K562 (cell line): ENCODE data around the gene YPEL2. TPM values are rescaled to one million over a fixed set of nuclear protein-coding genes. Genes with fewer than 3 reads are reported as not detected.

Source experiments
- ATAC-seq: fragments of 200-7000 bp; cut with Tn5 transposase; 3 replicates; pipeline ENCODE4 v1.9.1; 2020; ENCODE audit warnings: moderate library complexity
- BruUV-seq: library from RNA; stranded (reverse); fragments of 400-500 nt; replicated peaks from 2 replicates; lab custom pipeline; 2021; lab: Mats Ljungman, UMichigan
- CTCF ChIA-PET: fragments of 300-600 bp; formaldehyde crosslinking; extraction: SDS; loops from one replicate; lab custom pipeline; 2021; ENCODE audit warnings: low intra/inter-chr PET ratio; lab: Yijun Ruan, JAX
- POLR2A ChIA-PET: fragments of 300-600, 350-650 bp; sonication (Branson Sonifier 250); formaldehyde crosslinking; extraction: SDS; loops from one replicate; lab custom pipeline; 2021; ENCODE audit warnings: antibody characterized with exemption, inconsistent platforms; lab: Yijun Ruan, JAX
- DNase-seq, 4 experiments: peaks; one replicate each; pipeline versions ENCODE4 v3.0.0 to v3.0.0-alpha.2; 2011 to 2018; ENCODE audit warnings: low spot score in 3 of 4, mixed read lengths in 3 of 4; ENCODE audit errors: extremely low read depth in 1 of 4
- FAIRE-seq: peaks from 2 replicates; lab custom pipeline; 2011; peaks lifted over from hg19 to GRCh38; lab: Jason Lieb, UNC
- H2AFZ ChIP-seq: 2 replicates; pipeline ENCODE4 v1.6.0; 2011; ENCODE audit warnings: low read depth, low read length, control low read depth, inconsistent platforms
- H3K27ac ChIP-seq: fragments of 200-600 bp; 3 replicates; pipeline ENCODE4 v1.8.0; 2011; ENCODE audit warnings: low read depth, mild to moderate bottlenecking, control low read depth, inconsistent platforms, low read length, moderate library complexity, mixed read lengths; ENCODE audit errors: extremely low read depth
- H3K27me3 ChIP-seq, 2 experiments: fragments of 300-600 bp in 1 of 2; 2 replicates in 1 of 2; 3 replicates in 1 of 2; pipeline versions ENCODE4 v1.6.0 to v1.8.0; 2011; ENCODE audit warnings: inconsistent platforms in 2 of 2, low read length in 2 of 2, mild to moderate bottlenecking in 1 of 2, mixed read lengths in 1 of 2, moderate library complexity in 1 of 2; ENCODE audit not compliant: control insufficient read depth in 2 of 2, insufficient read depth in 2 of 2
- H3K36me3 ChIP-seq: fragments of 300-600 bp; 3 replicates; pipeline ENCODE4 v1.8.0; 2011; ENCODE audit warnings: mild to moderate bottlenecking, low read length, inconsistent platforms; ENCODE audit not compliant: control insufficient read depth, insufficient read depth
- H3K4me1 ChIP-seq, 2 experiments: fragments of 200-600 bp in 1 of 2; replicated peaks in 1 of 2; 2 replicates in 1 of 2; 3 replicates in 1 of 2; pipeline versions ENCODE4 v1.5.1 to v1.8.0; 2011; ENCODE audit warnings: inconsistent platforms in 2 of 2, low read length in 2 of 2, mild to moderate bottlenecking in 1 of 2, mixed read lengths in 1 of 2, moderate library complexity in 1 of 2; ENCODE audit not compliant: control insufficient read depth in 2 of 2, insufficient read depth in 2 of 2
- H3K4me2 ChIP-seq: 2 replicates; pipeline ENCODE4 v1.6.1; 2011; ENCODE audit warnings: low read length, control low read depth, inconsistent platforms, mixed read lengths; ENCODE audit not compliant: insufficient read depth
- H3K4me3 ChIP-seq: fragments of 200-600 bp; sonication (generic), shearing (Covaris generic); 2 replicates; pipeline ENCODE4 v1.5.1; 2016; ENCODE audit warnings: control low read depth, inconsistent platforms
- H3K79me2 ChIP-seq: fragments of 200-600 bp; 3 replicates; pipeline ENCODE4 v1.8.0; 2011; ENCODE audit warnings: low read length, inconsistent platforms; ENCODE audit not compliant: control insufficient read depth, insufficient read depth
- H3K9ac ChIP-seq, 2 experiments: 2 replicates each; pipeline versions ENCODE4 v1.6.0 to v1.6.1; 2011; ENCODE audit warnings: low read depth in 2 of 2, low read length in 2 of 2, control low read depth in 1 of 2, inconsistent platforms in 1 of 2, mild to moderate bottlenecking in 1 of 2, mixed read lengths in 1 of 2; ENCODE audit not compliant: insufficient read depth in 1 of 2
- H3K9me1 ChIP-seq: one replicate; pipeline ENCODE4 v1.6.0; 2011; ENCODE audit warnings: inconsistent platforms, mild to moderate bottlenecking, low read length, moderate library complexity; ENCODE audit not compliant: control insufficient read depth, insufficient read depth
- H3K9me3 ChIP-seq: replicated peaks from 2 replicates; pipeline ENCODE4 v1.5.1; 2011; ENCODE audit warnings: low read depth, low read length, inconsistent platforms; ENCODE audit not compliant: control insufficient read depth, insufficient read depth
- H4K20me1 ChIP-seq: replicated peaks from 2 replicates; pipeline ENCODE4 v1.6.1; 2011; ENCODE audit warnings: low read length, inconsistent platforms, mixed read lengths; ENCODE audit not compliant: control insufficient read depth, insufficient read depth
- ZNF24 ChIP-seq: fragments of 450-650 bp; IDR thresholded peaks from 2 replicates; pipeline ENCODE4 v1.6.1; 2016
- WGBS: fragments of 100-300 bp; shearing (Covaris generic); methylation state at CpG from one replicate; pipeline ENCODE4 v1.1.6; 2016; ENCODE audit warnings: low coverage, mixed read lengths; ENCODE audit not compliant: insufficient coverage; ENCODE audit errors: missing lambda C conversion rate; 5-methylcytosine and 5-hydroxymethylcytosine counted together
- in situ Hi-C: fragments of 300-500 bp; cut with MboI; formaldehyde crosslinking; loops from 4 replicates; pipeline ENCODE4 v1.15.0; 2018; ENCODE audit warnings: inconsistent platforms, mixed read lengths
- intact Hi-C: fragments of 100-400 bp; cut with micrococcal nuclease; formaldehyde crosslinking; loops from 2 replicates; pipeline ENCODE4 v1.14.2; 2022
- polyA plus RNA-seq, 8 experiments: library from polyadenylated mRNA; depleted of rRNA in 4 of 8; stranded (reverse) in 5 of 8; unstranded in 3 of 8; fragments of >200 nt; fragmentation: Nextera tagmentation in 2 of 8; fragmentation: Illumina TruSeq in 1 of 8; extraction: Ambion mirVana in 2 of 8; extraction: Trizol in 1 of 8; gene quantifications; 2 replicates each; pipeline versions ENCODE4 v1.2.1 to v1.2.3, GENCODE V29; 2011 to 2014; ENCODE audit warnings: inconsistent platforms in 1 of 8, missing spikeins in 1 of 8
- total RNA-seq, 7 experiments: library from RNA; depleted of rRNA in 6 of 7; stranded (reverse); fragments of >200 nt in 6 of 7; fragmentation: Illumina TruSeq in 2 of 7; extraction: Trizol in 2 of 7; gene quantifications; 2 replicates each; pipeline versions ENCODE4 v1.2.1 to v1.2.3, GENCODE V29; 2011 to 2021; ENCODE audit warnings: low replicate concordance in 1 of 7
- TF ChIP-seq, protein P1 (sequence below): fragments of 450-650 bp; IDR thresholded peaks from 2 replicates; pipeline ENCODE4 v1.7.0; 2016; ENCODE audit warnings: borderline replicate concordance
- TF ChIP-seq, protein P2 (sequence below), 3 experiments: fragments of 200-800 bp in 1 of 3; fragments of 250-450 bp in 1 of 3; fragments of 450-650 bp in 1 of 3; sonication (Bioruptor Pico) in 1 of 3; sonication (Bioruptor generic) in 1 of 3; formaldehyde crosslinking in 1 of 3; IDR thresholded peaks; 2 replicates each; pipeline versions ENCODE4 v1.6.1 to v1.8.0; 2016 to 2022; ENCODE audit warnings: mild to moderate bottlenecking in 2 of 3, missing genetic modification characterization in 2 of 3, missing compliant biosample characterization in 1 of 3, moderate library complexity in 1 of 3

YPEL2 gene
- total and polyA plus RNA-seq, 9 of the 15 experiments (the other 6 are each of a cell fraction or from before 2014, with no cell fraction given) = 0.11 to 2.4 (median 0.47) TPM

DNA sequence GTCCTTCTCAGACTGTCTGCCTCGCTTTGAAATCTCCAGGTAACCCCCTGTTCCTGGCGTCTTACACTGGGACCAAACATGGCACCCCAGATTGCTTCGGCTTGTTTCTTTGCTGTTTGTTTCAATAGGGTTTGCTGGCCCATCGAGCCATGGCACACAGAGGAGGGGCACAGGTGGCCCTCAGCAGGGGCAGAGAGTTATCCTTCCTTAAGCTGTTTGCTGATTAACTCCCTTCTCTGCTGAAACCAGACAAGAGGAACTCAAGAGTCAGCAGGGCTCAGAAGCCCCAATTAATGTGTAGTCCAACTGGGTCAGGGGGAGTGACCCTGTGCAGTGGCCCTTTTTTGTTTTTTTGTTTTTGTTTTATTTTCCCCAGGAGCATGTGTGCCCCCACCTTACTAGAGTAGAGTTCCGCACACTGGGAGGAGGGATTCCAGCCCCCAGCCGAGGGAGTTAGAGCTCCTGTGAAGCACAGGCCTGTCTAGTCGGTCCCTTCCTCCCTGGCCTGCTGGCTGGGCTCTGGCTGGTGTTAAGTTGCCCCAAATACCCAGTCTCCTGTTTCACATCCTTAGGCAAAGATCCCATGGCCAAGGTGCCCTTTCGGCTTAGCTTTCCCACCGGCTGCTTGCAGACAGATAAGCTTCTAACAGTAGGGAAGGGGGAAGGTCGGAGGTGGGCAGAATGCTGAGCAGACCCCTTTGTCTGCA, 39.3 kb downstream of the YPEL2 start:
- ChIA-PET CTCF (no interaction called here), POLR2A (interaction anchor here (0.6 kb wide), 2 partner anchors 18 to 105 kb away, joined by 3 read pairs; no protein-coding TSS in a partner anchor)
- Histone ChIP-seq H3K4me2 (no peak overlapping the region), H4K20me1 (peaks cover 6% of the 10 kb centered on the region; the same call in 1 of the 2 replicates), H3K4me3 (no peak overlapping the region), H3K9me1 (no peaks in the 10 kb centered on the region), H3K36me3 (no peaks in the 10 kb centered on the region), H3K4me1 (peaks cover 0 to 32% of the 10 kb centered on the region in 2 experiments; a peak in 4 of 5 replicates), H3K79me2 (no peaks in the 10 kb centered on the region), H3K9me3 (no peaks in the 10 kb centered on the region), H2AFZ (no peak overlapping the region), H3K27me3 (no peaks in the 10 kb centered on the region), H3K27ac (no peak overlapping the region), H3K9ac (peak overlapping the region in 1 of 2 experiments; percentile 3; a peak in 1 of 4 replicates)
- TF ChIP-seq ZNF24 = no peak
- TF ChIP-seq, protein P1, sequence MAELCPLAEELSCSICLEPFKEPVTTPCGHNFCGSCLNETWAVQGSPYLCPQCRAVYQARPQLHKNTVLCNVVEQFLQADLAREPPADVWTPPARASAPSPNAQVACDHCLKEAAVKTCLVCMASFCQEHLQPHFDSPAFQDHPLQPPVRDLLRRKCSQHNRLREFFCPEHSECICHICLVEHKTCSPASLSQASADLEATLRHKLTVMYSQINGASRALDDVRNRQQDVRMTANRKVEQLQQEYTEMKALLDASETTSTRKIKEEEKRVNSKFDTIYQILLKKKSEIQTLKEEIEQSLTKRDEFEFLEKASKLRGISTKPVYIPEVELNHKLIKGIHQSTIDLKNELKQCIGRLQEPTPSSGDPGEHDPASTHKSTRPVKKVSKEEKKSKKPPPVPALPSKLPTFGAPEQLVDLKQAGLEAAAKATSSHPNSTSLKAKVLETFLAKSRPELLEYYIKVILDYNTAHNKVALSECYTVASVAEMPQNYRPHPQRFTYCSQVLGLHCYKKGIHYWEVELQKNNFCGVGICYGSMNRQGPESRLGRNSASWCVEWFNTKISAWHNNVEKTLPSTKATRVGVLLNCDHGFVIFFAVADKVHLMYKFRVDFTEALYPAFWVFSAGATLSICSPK = no peak
- TF ChIP-seq, protein P2, sequence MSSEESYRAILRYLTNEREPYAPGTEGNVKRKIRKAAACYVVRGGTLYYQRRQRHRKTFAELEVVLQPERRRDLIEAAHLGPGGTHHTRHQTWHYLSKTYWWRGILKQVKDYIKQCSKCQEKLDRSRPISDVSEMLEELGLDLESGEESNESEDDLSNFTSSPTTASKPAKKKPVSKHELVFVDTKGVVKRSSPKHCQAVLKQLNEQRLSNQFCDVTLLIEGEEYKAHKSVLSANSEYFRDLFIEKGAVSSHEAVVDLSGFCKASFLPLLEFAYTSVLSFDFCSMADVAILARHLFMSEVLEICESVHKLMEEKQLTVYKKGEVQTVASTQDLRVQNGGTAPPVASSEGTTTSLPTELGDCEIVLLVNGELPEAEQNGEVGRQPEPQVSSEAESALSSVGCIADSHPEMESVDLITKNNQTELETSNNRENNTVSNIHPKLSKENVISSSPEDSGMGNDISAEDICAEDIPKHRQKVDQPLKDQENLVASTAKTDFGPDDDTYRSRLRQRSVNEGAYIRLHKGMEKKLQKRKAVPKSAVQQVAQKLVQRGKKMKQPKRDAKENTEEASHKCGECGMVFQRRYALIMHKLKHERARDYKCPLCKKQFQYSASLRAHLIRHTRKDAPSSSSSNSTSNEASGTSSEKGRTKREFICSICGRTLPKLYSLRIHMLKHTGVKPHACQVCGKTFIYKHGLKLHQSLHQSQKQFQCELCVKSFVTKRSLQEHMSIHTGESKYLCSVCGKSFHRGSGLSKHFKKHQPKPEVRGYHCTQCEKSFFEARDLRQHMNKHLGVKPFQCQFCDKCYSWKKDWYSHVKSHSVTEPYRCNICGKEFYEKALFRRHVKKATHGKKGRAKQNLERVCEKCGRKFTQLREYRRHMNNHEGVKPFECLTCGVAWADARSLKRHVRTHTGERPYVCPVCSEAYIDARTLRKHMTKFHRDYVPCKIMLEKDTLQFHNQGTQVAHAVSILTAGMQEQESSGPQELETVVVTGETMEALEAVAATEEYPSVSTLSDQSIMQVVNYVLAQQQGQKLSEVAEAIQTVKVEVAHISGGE (CRISPR knock-in tag; IDR thresholded peaks at IDR 0.05) = 0 out of 6 replicates have a peak, but pooled peaks of 1 of the 3 experiments have one; percentile 4
- FAIRE-seq (no peak), DNase-seq (no peak), ATAC-seq (no peak)
- no TSS peak for BruUV-seq
- WGBS = 72% methylated on average over 9 of the region's 10 CpGs
- in situ Hi-C loops = no loop called here
- intact Hi-C loops = no loop called here
